ENCODE measurements around the gene VASN. TPM values are rescaled to one million over a fixed set of nuclear protein-coding genes. Genes with fewer than 3 reads are reported as not detected.

Gene VASN
- total RNA-seq, 1 experiment from 2014 or later, result 45.3 TPM

GRCh38 chr16:4376893-4377572 is 5.4 kb downstream of the VASN start:
- Histone ChIP-seq H3F3A (ENCODE audit: insufficient read depth, low read depth) (peaks cover 29% of the 10 kb centered on the region), H3K4me2 (no peak overlapping the region), H3K36me3 (ENCODE audit: low read depth) (no peaks in the 10 kb centered on the region), H3K4me1 (replicated peaks; ENCODE audit: insufficient read depth) (peaks cover 46% of the 10 kb centered on the region), H3K27ac (no peak overlapping the region), H3K9me3 (ENCODE audit: insufficient read depth, low read depth) (no peaks in the 10 kb centered on the region), H3K9me2 (ENCODE audit: insufficient read depth) (no peaks in the 10 kb centered on the region), H2AFZ (no peak overlapping the region), H3K79me2 (ENCODE audit: low read depth) (peaks cover 23% of the 10 kb centered on the region), H3K4me3 (no peak overlapping the region), H3K27me3 (ENCODE audit: insufficient read depth, low read depth) (no peaks in the 10 kb centered on the region), H4K20me1 (ENCODE audit: insufficient read depth) (peaks cover 21% of the 10 kb centered on the region; the same call in 1 of the 2 replicates)
- intact Hi-C loops (cut with micrococcal nuclease; ENCODE audit: unreplicated experiment), result loop anchor here (1.0 to 5.0 kb wide), 3 partner anchors 16 to 570 kb away; partner anchors contain the start of gene TFAP4
- POLR2A ChIA-PET (ENCODE audit: unreplicated experiment), result interaction anchor here (0.5 to 0.8 kb wide), 2 partner anchors 17 to 548 kb away, joined by 3 read pairs; no protein-coding TSS in a partner anchor
- no peak for DNase-seq
- no peak for TF ChIP-seq CTCF (conservative IDR thresholded peaks at IDR 0.05)
- TF ChIP-seq EZH2 (IDR thresholded peaks at IDR 0.05; ENCODE audit: low read depth), result no peak
- CTCF ChIA-PET, result interaction anchor here (0.7 to 2.3 kb wide), 2 partner anchors 16 to 26 kb away, joined by 7 to 9 read pairs; no protein-coding TSS in a partner anchor
- no TSS peak for BruUV-seq (replicated peaks)

- peaks cover 16% of the 10 kb centered on the region; the same call in 1 of the 2 replicates for H3K79me2 ChIP-seq (ENCODE audit: low read depth)
- no peak overlapping the region for H2AFZ ChIP-seq
- H3K4me3 ChIP-seq, result no peak overlapping the region
- peaks cover 18% of the 10 kb centered on the region; the same call in 1 of the 2 replicates for H4K20me1 ChIP-seq (ENCODE audit: insufficient read depth)
- TF ChIP-seq EZH2 (IDR thresholded peaks at IDR 0.05; ENCODE audit: low read depth), result no peak
- no peak for TF ChIP-seq CTCF (conservative IDR thresholded peaks at IDR 0.05)
- no peaks in the 10 kb centered on the region for H3K9me2 ChIP-seq (ENCODE audit: insufficient read depth)
- no TSS peak for BruUV-seq (replicated peaks)
- CTCF ChIA-PET, result interaction anchor here (0.6 to 2.3 kb wide), 3 partner anchors 15 to 86 kb away, joined by 4 to 9 read pairs (median 7); no protein-coding TSS in a partner anchor
- intact Hi-C loops (cut with micrococcal nuclease; ENCODE audit: unreplicated experiment), result loop anchor here (5.0 kb wide), 2 partner anchors 105 to 570 kb away; partner anchors contain the start of gene TFAP4
- H3K36me3 ChIP-seq (ENCODE audit: low read depth), result no peaks in the 10 kb centered on the region
- no peaks in the 10 kb centered on the region for H3K27me3 ChIP-seq (ENCODE audit: insufficient read depth, low read depth)
- POLR2A ChIA-PET (ENCODE audit: unreplicated experiment), result interaction anchor here (0.5 to 0.8 kb wide), 2 partner anchors 16 to 549 kb away, joined by 3 read pairs; no protein-coding TSS in a partner anchor
- no peaks in the 10 kb centered on the region for H3K9me3 ChIP-seq (ENCODE audit: insufficient read depth, low read depth)
- no peak overlapping the region for H3K4me2 ChIP-seq
- DNase-seq, result no peak
- H3K4me1 ChIP-seq (replicated peaks; ENCODE audit: insufficient read depth), result peaks cover 41% of the 10 kb centered on the region
- H3F3A ChIP-seq (ENCODE audit: insufficient read depth, low read depth), result peaks cover 29% of the 10 kb centered on the region
- no peak overlapping the region for H3K27ac ChIP-seq
Measured at GRCh38 chr16:4377573-4378154, 6.0 kb downstream of the VASN start.

- no peaks in the 10 kb centered on the region for H3K9me2 ChIP-seq (ENCODE audit: insufficient read depth)
- no peaks in the 10 kb centered on the region for H3K36me3 ChIP-seq (ENCODE audit: low read depth)
- no peak for TF ChIP-seq EZH2 (IDR thresholded peaks at IDR 0.05; ENCODE audit: low read depth)
- TF ChIP-seq CTCF (conservative IDR thresholded peaks at IDR 0.05), result no peak
- CTCF ChIA-PET, result interaction anchor here (0.6 to 2.3 kb wide), 3 partner anchors 15 to 178 kb away, joined by 3 to 7 read pairs (median 4); no protein-coding TSS in a partner anchor
- H3F3A ChIP-seq (ENCODE audit: insufficient read depth, low read depth), result peaks cover 27% of the 10 kb centered on the region
- H3K27ac ChIP-seq, result no peak overlapping the region
- H3K4me1 ChIP-seq (replicated peaks; ENCODE audit: insufficient read depth), result peaks cover 35% of the 10 kb centered on the region
- H3K9me3 ChIP-seq (ENCODE audit: insufficient read depth, low read depth), result no peaks in the 10 kb centered on the region
- no peak for DNase-seq
- BruUV-seq (replicated peaks), result no TSS peak
- H2AFZ ChIP-seq, result no peak overlapping the region
- intact Hi-C loops (cut with micrococcal nuclease; ENCODE audit: unreplicated experiment), result loop anchor here (5.0 kb wide), 2 partner anchors 106 to 569 kb away; partner anchors contain the start of gene TFAP4
- POLR2A ChIA-PET (ENCODE audit: unreplicated experiment), result interaction anchor here (1.1 kb wide), 1 partner anchor 14 kb away, joined by 5 read pairs; no protein-coding TSS in a partner anchor
- no peaks in the 10 kb centered on the region for H3K27me3 ChIP-seq (ENCODE audit: insufficient read depth, low read depth)
- H3K79me2 ChIP-seq (ENCODE audit: low read depth), result peaks cover 11% of the 10 kb centered on the region; the same call in 1 of the 2 replicates
- H4K20me1 ChIP-seq (ENCODE audit: insufficient read depth), result peaks cover 14% of the 10 kb centered on the region; the same call in 1 of the 2 replicates
- no peak overlapping the region for H3K4me2 ChIP-seq
- H3K4me3 ChIP-seq, result no peak overlapping the region
Measured at GRCh38 chr16:4378161-4378666, 6.6 kb downstream of the VASN start.
